ENCODE measurements around the gene TMEM121B. TPM values are rescaled to one million over a fixed set of nuclear protein-coding genes. Genes with fewer than 3 reads are reported as not detected.

The TMEM121B gene
- 1 to 10 TPM in 1 of 4 donors, under 1 TPM in 3; 0.51 to 1.7 (median 0.85) TPM for total RNA-seq

- TF ChIP-seq, protein P1, sequence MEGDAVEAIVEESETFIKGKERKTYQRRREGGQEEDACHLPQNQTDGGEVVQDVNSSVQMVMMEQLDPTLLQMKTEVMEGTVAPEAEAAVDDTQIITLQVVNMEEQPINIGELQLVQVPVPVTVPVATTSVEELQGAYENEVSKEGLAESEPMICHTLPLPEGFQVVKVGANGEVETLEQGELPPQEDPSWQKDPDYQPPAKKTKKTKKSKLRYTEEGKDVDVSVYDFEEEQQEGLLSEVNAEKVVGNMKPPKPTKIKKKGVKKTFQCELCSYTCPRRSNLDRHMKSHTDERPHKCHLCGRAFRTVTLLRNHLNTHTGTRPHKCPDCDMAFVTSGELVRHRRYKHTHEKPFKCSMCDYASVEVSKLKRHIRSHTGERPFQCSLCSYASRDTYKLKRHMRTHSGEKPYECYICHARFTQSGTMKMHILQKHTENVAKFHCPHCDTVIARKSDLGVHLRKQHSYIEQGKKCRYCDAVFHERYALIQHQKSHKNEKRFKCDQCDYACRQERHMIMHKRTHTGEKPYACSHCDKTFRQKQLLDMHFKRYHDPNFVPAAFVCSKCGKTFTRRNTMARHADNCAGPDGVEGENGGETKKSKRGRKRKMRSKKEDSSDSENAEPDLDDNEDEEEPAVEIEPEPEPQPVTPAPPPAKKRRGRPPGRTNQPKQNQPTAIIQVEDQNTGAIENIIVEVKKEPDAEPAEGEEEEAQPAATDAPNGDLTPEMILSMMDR (IDR thresholded peaks at IDR 0.05; ENCODE audit: low read depth): no peak
These were observed at the start of gene TMEM121B for GRCh38 chr22:17121233-17122195. Gene TMEM121B, minus strand, starts transcription at chr22:17121360. Its CDS starts 233 bp downstream, at chr22:17121127.

DNA sequence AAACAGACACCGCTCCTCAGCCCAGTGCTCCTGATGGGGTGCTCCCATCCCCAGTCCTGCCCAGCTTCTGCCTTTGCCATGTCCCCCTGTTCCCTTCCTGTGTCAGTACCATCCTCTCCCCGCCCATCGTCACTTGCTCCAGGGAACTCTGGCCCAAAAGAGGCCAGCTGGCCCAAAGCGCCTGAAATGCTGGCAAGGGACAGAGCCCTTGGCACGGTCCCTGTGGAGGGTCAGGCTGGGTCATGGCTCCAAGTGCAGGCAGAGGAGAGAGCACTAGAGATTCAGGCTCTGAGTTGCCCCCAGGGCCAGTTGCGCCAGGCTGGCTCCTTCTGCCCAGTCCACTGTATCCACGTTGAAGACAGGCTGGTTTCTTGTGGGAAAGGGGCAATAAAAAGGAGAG, 46.3 kb upstream of the TMEM121B start:
- TF ChIP-seq, protein P1 (IDR thresholded peaks at IDR 0.05; ENCODE audit: low read depth): no peak

DNA sequence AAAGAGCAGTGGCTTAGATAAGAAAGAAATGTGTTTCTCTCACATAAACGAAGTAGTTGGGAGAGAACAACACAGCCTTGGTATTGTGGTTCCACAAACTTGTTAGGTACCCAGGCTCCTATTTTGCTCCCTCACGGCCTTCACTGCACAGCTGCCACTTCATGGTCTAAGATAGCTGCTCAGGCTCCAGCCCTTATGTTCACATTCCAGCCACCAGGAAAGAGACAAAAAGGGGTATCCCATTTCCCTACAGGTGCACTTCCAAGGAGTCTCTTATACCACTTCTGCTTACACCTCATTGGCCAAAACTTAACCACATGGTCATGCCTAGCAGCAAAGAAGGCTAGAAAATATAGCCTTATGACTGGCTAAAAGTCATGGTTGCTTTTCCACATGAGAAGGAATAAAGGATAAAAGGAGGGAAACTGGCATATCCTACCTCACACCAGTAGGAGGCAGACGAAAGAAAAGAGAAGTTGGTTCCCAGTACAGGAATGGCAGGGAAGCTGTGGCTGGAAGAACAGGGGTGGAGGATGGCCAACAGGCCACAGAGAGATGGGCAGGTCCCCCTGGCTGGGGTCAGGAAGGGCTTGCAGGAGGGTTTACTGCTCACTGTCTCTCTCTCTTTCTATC, 43.3 kb upstream of the TMEM121B start:
- TF ChIP-seq, protein P1 (IDR thresholded peaks at IDR 0.05; ENCODE audit: low read depth): no peak

DNA sequence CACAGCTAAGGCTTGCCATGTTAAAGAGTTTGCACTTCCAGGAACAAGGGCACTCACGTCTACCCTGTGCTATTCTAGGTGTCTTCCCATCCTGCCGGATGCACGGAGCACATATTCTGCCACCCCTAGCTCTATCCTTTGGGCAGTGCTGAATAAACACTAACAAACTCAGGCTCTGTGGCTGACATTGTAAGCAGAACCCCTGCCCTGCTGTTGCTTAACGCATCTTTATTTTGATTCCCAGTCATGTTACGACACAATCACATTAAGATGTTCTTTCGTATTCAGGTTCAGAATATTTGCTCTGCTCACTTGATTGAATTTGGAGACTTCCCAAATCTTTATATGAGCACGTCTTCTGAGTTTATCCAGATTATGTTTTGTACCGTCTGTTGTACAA, 41.6 kb upstream of the TMEM121B start:
- TF ChIP-seq, protein P1 (IDR thresholded peaks at IDR 0.05; ENCODE audit: low read depth): no peak

- TF ChIP-seq, protein P1 (IDR thresholded peaks at IDR 0.05; ENCODE audit: low read depth): no peak
These were observed 40.8 kb upstream of the TMEM121B start for GRCh38 chr22:17161991-17162390.

- TF ChIP-seq, protein P1 (IDR thresholded peaks at IDR 0.05; ENCODE audit: low read depth): no peak
These were observed 38.4 kb upstream of the TMEM121B start for GRCh38 chr22:17159504-17159951.

All from subcutaneous adipose tissue (tissue), 4 donors.